GM12878 (cell line): ENCODE data around the gene MPST. TPM values are rescaled to one million over a fixed set of nuclear protein-coding genes. Genes with fewer than 3 reads are reported as not detected.

Experiments used
- ATAC-seq: fragments of 200-7000 bp; cut with Tn5 transposase; 3 replicates; pipeline ENCODE4 v1.9.1; 2020; ENCODE audit warnings: mild to moderate bottlenecking, moderate library complexity
- BruUV-seq: library from RNA; stranded (reverse); fragments of 400-500 nt; replicated peaks from 2 replicates; lab custom pipeline; 2021; lab: Mats Ljungman, UMichigan
- CTCF ChIA-PET: fragments of 300-600 bp; sonication (Branson Sonifier 250); formaldehyde crosslinking; extraction: SDS; loops from one replicate; lab custom pipeline; 2021; ENCODE audit warnings: inconsistent platforms; lab: Yijun Ruan, JAX
- POLR2A ChIA-PET: fragments of 350-600 bp; formaldehyde crosslinking; extraction: SDS; loops from one replicate; lab custom pipeline; 2021; ENCODE audit warnings: inconsistent platforms; lab: Charles Lee
- RAD21 ChIA-PET: fragments of 300-600 bp; sonication (Branson Sonifier 250); formaldehyde crosslinking; loops from one replicate; lab custom pipeline; 2023; ENCODE audit warnings: antibody characterized with exemption; ENCODE audit not compliant: unreplicated experiment; lab: Charles Lee
- SMC1A ChIA-PET: fragments of 300-600 bp; sonication (Branson Sonifier 250); formaldehyde crosslinking; loops from one replicate; lab custom pipeline; 2023; ENCODE audit not compliant: unreplicated experiment, uncharacterized antibody; lab: Charles Lee
- DNase-seq: peaks from one replicate; pipeline ENCODE4 v3.0.0-alpha.2; 2011; ENCODE audit warnings: low read depth, low spot score
- FAIRE-seq: peaks from 3 replicates; lab custom pipeline; 2011; peaks lifted over from hg19 to GRCh38; lab: Jason Lieb, UNC
- H2AFZ ChIP-seq: 2 replicates; pipeline ENCODE4 v1.6.0; 2011; ENCODE audit warnings: low read depth, low read length, control low read depth; ENCODE audit not compliant: control insufficient read depth
- H3K27ac ChIP-seq: 2 replicates; pipeline ENCODE4 v1.5.1; 2011; ENCODE audit warnings: control low read depth; ENCODE audit not compliant: control insufficient read depth, insufficient read depth
- H3K27me3 ChIP-seq, 2 experiments: replicated peaks in 1 of 2; 2 replicates each; pipeline versions ENCODE4 v1.6.0 to v1.6.1; 2011; ENCODE audit warnings: low read length in 1 of 2; ENCODE audit not compliant: control insufficient read depth in 2 of 2, insufficient read depth in 2 of 2
- H3K36me3 ChIP-seq, 2 experiments: 2 replicates each; pipeline ENCODE4 v1.5.1; 2011; ENCODE audit warnings: low read length in 1 of 2; ENCODE audit not compliant: control insufficient read depth in 2 of 2, insufficient read depth in 2 of 2
- H3K4me1 ChIP-seq: 2 replicates; pipeline ENCODE4 v1.6.1; 2011; ENCODE audit warnings: mild to moderate bottlenecking, low read length, moderate library complexity, mixed read lengths; ENCODE audit not compliant: control insufficient read depth, insufficient read depth
- H3K4me2 ChIP-seq: 2 replicates; pipeline ENCODE4 v1.6.0; 2011; ENCODE audit warnings: control low read depth; ENCODE audit not compliant: control insufficient read depth, insufficient read depth
- H3K4me3 ChIP-seq: fragments of 200-600 bp; sonication (generic); 2 replicates; pipeline ENCODE4 v1.5.1; 2016
- H3K79me2 ChIP-seq: 2 replicates; pipeline ENCODE4 v1.6.0; 2011; ENCODE audit warnings: low read length; ENCODE audit not compliant: control insufficient read depth, insufficient read depth
- H3K9ac ChIP-seq: 2 replicates; pipeline ENCODE4 v1.8.0; 2011; ENCODE audit warnings: low read length, control low read depth, mixed read lengths; ENCODE audit not compliant: control insufficient read depth, insufficient read depth
- H3K9me3 ChIP-seq: replicated peaks from 3 replicates; pipeline ENCODE4 v1.5.1; 2011; ENCODE audit warnings: mild to moderate bottlenecking, low read length; ENCODE audit not compliant: control insufficient read depth, insufficient read depth
- H4K20me1 ChIP-seq: 2 replicates; pipeline ENCODE4 v1.6.0; 2011; ENCODE audit not compliant: control insufficient read depth, insufficient read depth
- ASH2L ChIP-seq: fragments of 300-600, 200-600 bp; sonication (generic); IDR thresholded peaks from 2 replicates; pipeline ENCODE4 v1.6.1; 2017; ENCODE audit warnings: low read depth, mild to moderate bottlenecking, borderline replicate concordance
- E2F4 ChIP-seq: IDR thresholded peaks from 2 replicates; pipeline ENCODE4 v1.6.1; 2012; ENCODE audit warnings: low read depth, low read length, improper control_type of control experiment
- EZH2 ChIP-seq: IDR thresholded peaks from 2 replicates; pipeline ENCODE4 v1.6.1; 2012; ENCODE audit warnings: low read depth, mild to moderate bottlenecking, control low read depth, inconsistent platforms, low read length, borderline replicate concordance; ENCODE audit not compliant: control insufficient read depth
- HDGF ChIP-seq: fragments of 450-650 bp; IDR thresholded peaks from 2 replicates; pipeline ENCODE4 v1.6.1; 2016; ENCODE audit warnings: antibody characterized with exemption
- JUNB ChIP-seq: IDR thresholded peaks from 2 replicates; pipeline ENCODE4 v1.6.1; 2016; ENCODE audit warnings: antibody characterized with exemption, mild to moderate bottlenecking
- NFIC ChIP-seq: IDR thresholded peaks from 2 replicates; pipeline ENCODE4 v1.6.1; 2012; ENCODE audit warnings: low read depth, mild to moderate bottlenecking, inconsistent platforms, low read length, moderate library complexity
- NR2F1 ChIP-seq: fragments of 450-650 bp; conservative IDR thresholded peaks from 2 replicates; pipeline ENCODE4 v1.6.1; 2017; ENCODE audit warnings: mild to moderate bottlenecking
- PAX8 ChIP-seq: fragments of 450-650 bp; IDR thresholded peaks from 2 replicates; pipeline ENCODE4 v1.6.1; 2017; ENCODE audit warnings: mild to moderate bottlenecking, moderate library complexity
- SREBF1 ChIP-seq: IDR thresholded peaks from 2 replicates; pipeline ENCODE4 v1.6.1; 2012; ENCODE audit warnings: mild to moderate bottlenecking, low read length
- SUZ12 ChIP-seq: fragments of 200-600 bp; sonication (generic); IDR thresholded peaks from one replicate; pipeline ENCODE4 v1.6.1; 2018; ENCODE audit warnings: antibody characterized with exemption, mild to moderate bottlenecking; ENCODE audit not compliant: unreplicated experiment
- TCF12 ChIP-seq: IDR thresholded peaks from 2 replicates; pipeline ENCODE4 v1.6.1; 2011; ENCODE audit warnings: low read depth, mild to moderate bottlenecking, low read length
- TCF3 ChIP-seq: IDR thresholded peaks from 2 replicates; pipeline ENCODE4 v1.6.1; 2012; ENCODE audit warnings: low read depth, mild to moderate bottlenecking, low read length, borderline replicate concordance; ENCODE audit not compliant: insufficient read depth
- ZBTB11 ChIP-seq: fragments of 450-650 bp; formaldehyde crosslinking; IDR thresholded peaks from 2 replicates; pipeline ENCODE4 v1.5.0; 2022; ENCODE audit warnings: mild to moderate bottlenecking, missing genetic modification characterization
- ZNF207 ChIP-seq: fragments of 450-650 bp; IDR thresholded peaks from 2 replicates; pipeline ENCODE4 v1.6.1; 2014; ENCODE audit warnings: antibody characterized with exemption, mild to moderate bottlenecking, borderline replicate concordance
- WGBS: methylation state at CpG from one replicate; pipeline ENCODE4 v1.1.6; 2016; ENCODE audit warnings: low lambda C conversion rate; ENCODE audit not compliant: insufficient replicate concordance, insufficient coverage; ENCODE audit errors: missing lambda C conversion rate; 5-methylcytosine and 5-hydroxymethylcytosine counted together
- in situ Hi-C: fragments of 300-500 bp; cut with MboI; formaldehyde crosslinking; loops from 9 replicates; pipeline ENCODE4 v1.14.3; 2018; ENCODE audit warnings: mixed read lengths
- intact Hi-C: fragments of 100-400 bp; cut with micrococcal nuclease; formaldehyde crosslinking; loops from one replicate; pipeline ENCODE4 v1.14.2; 2022; ENCODE audit not compliant: unreplicated experiment
- polyA plus RNA-seq, 11 experiments: library from polyadenylated mRNA; depleted of rRNA in 4 of 11; unstranded in 6 of 11; stranded (reverse) in 5 of 11; fragments of >200 nt; fragmentation: Nextera tagmentation in 4 of 11; fragmentation: Illumina TruSeq in 1 of 11; extraction: Ambion mirVana in 4 of 11; extraction: Trizol in 1 of 11; gene quantifications; 1 replicate in 1 of 11; 2 replicates in 10 of 11; pipeline versions ENCODE4 v1.2.1 to v1.2.3, GENCODE V29; 2011 to 2016; ENCODE audit warnings: inconsistent platforms in 2 of 11, missing spikeins in 2 of 11, low read depth in 1 of 11
- total RNA-seq, 4 experiments: library from RNA; depleted of rRNA in 3 of 4; stranded (reverse); fragments of >200 nt in 3 of 4; fragmentation: Illumina TruSeq in 1 of 4; extraction: Trizol in 1 of 4; gene quantifications; 2 replicates each; pipeline versions ENCODE4 v1.2.1 to v1.2.3, GENCODE V29; 2013 to 2021
- TF ChIP-seq, protein P1 (sequence below): fragments of 150-350 bp; IDR thresholded peaks from 2 replicates; pipeline ENCODE4 v1.6.1; 2016; ENCODE audit warnings: low read depth, low read length

Gene MPST
- total and polyA plus RNA-seq, 10 of the 15 experiments (the other 5 are each of a cell fraction or from before 2014, with no cell fraction given) = 0.95 to 88.7 (median 38.5) TPM

DNA sequence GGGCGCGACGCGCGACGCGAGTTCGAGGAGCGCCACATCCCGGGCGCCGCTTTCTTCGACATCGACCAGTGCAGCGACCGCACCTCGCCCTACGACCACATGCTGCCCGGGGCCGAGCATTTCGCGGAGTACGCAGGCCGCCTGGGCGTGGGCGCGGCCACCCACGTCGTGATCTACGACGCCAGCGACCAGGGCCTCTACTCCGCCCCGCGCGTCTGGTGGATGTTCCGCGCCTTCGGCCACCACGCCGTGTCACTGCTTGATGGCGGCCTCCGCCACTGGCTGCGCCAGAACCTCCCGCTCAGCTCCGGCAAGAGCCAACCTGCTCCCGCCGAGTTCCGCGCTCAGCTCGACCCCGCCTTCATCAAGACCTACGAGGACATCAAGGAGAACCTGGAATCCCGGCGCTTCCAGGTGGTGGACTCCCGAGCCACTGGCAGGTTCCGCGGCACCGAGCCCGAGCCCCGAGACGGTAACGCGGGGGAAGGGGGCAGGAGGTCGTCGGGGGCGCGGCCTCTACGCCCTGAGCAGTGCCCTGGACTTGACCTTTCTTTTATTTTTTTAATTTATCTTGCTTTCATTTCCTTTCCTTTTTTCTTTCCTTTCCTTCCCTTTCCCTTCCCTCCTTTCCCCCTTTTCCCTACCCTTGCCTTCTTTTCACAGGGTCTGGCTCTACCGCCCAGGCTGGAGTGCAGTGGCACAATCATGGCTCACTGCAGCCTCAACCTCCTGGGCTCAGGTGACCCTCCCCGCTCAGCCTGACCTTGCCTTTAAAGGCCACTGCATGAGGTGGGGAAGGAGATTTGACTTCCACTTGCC lies 5.0 kb downstream of the MPST start:
- Histone ChIP-seq H3K27ac (no peak overlapping the region), H3K79me2 (peaks cover 2% of the 10 kb centered on the region; the same call in 1 of the 2 replicates), H3K36me3 (no peaks in the 10 kb centered on the region; a peak in 1 of 4 replicates), H3K9ac (no peak overlapping the region), H4K20me1 (no peaks in the 10 kb centered on the region), H3K4me3 (no peak overlapping the region), H3K9me3 (no peaks in the 10 kb centered on the region), H2AFZ (no peak overlapping the region), H3K4me1 (peaks cover 8% of the 10 kb centered on the region), H3K27me3 (no peaks in the 10 kb centered on the region), H3K4me2 (no peak overlapping the region)
- in situ Hi-C loops (no loop called here), intact Hi-C loops (no loop called here)
- DNase-seq (no peak), ATAC-seq (no peak), FAIRE-seq (no peak)
- RAD21 ChIA-PET = no interaction called here
- SMC1A ChIA-PET = no interaction called here
- TF ChIP-seq SREBF1 (no peak), ZNF207 (no peak), TCF12 (no peak), SUZ12 (no peak), TCF3 (no peak), ASH2L (no peak), JUNB (no peak), E2F4 (no peak), HDGF (no peak), EZH2 (no peak), ZBTB11 (no peak), NFIC (no peak), NR2F1 (no peak), PAX8 (no peak)
- TF ChIP-seq, protein P1, sequence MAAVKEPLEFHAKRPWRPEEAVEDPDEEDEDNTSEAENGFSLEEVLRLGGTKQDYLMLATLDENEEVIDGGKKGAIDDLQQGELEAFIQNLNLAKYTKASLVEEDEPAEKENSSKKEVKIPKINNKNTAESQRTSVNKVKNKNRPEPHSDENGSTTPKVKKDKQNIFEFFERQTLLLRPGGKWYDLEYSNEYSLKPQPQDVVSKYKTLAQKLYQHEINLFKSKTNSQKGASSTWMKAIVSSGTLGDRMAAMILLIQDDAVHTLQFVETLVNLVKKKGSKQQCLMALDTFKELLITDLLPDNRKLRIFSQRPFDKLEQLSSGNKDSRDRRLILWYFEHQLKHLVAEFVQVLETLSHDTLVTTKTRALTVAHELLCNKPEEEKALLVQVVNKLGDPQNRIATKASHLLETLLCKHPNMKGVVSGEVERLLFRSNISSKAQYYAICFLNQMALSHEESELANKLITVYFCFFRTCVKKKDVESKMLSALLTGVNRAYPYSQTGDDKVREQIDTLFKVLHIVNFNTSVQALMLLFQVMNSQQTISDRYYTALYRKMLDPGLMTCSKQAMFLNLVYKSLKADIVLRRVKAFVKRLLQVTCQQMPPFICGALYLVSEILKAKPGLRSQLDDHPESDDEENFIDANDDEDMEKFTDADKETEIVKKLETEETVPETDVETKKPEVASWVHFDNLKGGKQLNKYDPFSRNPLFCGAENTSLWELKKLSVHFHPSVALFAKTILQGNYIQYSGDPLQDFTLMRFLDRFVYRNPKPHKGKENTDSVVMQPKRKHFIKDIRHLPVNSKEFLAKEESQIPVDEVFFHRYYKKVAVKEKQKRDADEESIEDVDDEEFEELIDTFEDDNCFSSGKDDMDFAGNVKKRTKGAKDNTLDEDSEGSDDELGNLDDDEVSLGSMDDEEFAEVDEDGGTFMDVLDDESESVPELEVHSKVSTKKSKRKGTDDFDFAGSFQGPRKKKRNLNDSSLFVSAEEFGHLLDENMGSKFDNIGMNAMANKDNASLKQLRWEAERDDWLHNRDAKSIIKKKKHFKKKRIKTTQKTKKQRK = no peak
- CTCF ChIA-PET = interaction anchor here (0.9 to 1.4 kb wide), 2 partner anchors 8 to 19 kb away, joined by 3 to 4 read pairs; no protein-coding TSS in a partner anchor
- WGBS = 98% methylated on average over 57 of the region's 71 CpGs
- POLR2A ChIA-PET = no interaction called here
- no TSS peak for BruUV-seq
